Keratinocyte (primary cell): ENCODE results near the gene DCTN3.

Source experiments
- EZH2 ChIP-seq: IDR thresholded peaks from one replicate; pipeline ENCODE4 v1.6.1; 2012; ENCODE audit warnings: inconsistent platforms, mild to moderate bottlenecking, low read length, moderate library complexity
- TF ChIP-seq, protein P1 (sequence below), 3 experiments: IDR thresholded peaks in 1 of 3; conservative IDR thresholded peaks in 1 of 3; optimal IDR thresholded peaks in 1 of 3; 2 replicates in 2 of 3; 3 replicates in 1 of 3; pipeline versions ENCODE3 to v1.5.1; 2011; ENCODE audit warnings: low read length in 3 of 3, mild to moderate bottlenecking in 3 of 3, moderate library complexity in 2 of 3, control low read depth in 1 of 3, inconsistent platforms in 1 of 3; ENCODE audit not compliant: insufficient read depth in 2 of 3; ENCODE audit errors: extremely low read depth in 1 of 3

DNA sequence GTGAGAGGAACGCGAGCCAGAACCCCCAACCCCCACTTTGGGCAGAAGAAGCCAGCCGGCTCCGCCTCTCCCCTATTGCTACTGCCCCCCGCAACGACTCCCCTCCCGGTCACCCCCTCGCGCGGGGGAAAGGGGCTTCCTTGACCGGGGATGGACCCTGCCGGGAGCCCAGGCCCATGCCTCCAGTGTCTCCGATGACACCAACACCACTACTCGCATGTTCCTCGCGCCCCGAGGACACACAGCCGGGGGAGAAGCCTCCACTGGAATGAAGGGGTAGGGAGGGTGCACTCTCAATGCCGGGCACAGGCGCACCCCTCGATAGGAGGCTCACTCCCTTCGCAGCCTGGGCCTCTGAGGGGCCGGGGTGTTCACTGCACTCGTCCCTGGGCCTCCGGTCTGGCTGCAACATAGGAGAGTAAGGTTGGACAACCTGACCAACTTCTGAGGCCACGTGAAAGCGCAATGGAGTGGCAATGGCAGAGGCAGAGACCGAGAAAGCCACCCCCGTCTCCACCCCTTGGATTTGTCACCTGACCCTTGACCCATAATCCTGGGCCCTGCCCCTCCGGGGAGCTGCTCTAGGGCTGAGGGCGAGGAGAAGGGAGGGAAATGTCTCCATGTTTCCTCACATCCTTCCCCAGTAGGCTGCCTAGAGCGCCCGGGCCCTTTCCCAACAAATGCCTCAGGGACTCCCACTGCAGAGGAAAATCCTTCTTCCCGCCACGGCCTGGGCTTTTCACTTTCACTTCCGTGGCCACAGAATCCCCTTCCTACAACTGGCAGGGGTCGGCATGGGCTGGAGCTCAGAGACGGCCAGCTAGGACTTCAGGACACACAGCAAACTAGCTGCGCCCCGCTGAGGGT, 29.7 kb downstream of the DCTN3 start:
- TF ChIP-seq, protein P1, sequence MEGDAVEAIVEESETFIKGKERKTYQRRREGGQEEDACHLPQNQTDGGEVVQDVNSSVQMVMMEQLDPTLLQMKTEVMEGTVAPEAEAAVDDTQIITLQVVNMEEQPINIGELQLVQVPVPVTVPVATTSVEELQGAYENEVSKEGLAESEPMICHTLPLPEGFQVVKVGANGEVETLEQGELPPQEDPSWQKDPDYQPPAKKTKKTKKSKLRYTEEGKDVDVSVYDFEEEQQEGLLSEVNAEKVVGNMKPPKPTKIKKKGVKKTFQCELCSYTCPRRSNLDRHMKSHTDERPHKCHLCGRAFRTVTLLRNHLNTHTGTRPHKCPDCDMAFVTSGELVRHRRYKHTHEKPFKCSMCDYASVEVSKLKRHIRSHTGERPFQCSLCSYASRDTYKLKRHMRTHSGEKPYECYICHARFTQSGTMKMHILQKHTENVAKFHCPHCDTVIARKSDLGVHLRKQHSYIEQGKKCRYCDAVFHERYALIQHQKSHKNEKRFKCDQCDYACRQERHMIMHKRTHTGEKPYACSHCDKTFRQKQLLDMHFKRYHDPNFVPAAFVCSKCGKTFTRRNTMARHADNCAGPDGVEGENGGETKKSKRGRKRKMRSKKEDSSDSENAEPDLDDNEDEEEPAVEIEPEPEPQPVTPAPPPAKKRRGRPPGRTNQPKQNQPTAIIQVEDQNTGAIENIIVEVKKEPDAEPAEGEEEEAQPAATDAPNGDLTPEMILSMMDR (optimal IDR thresholded peaks at IDR 0.05 in 1 of 3, IDR thresholded peaks at IDR 0.05 in 1 of 3, conservative IDR thresholded peaks at IDR 0.05 in 1 of 3; ENCODE audit: extremely low read depth in 1 of 3, insufficient read depth in 2 of 3, low read length in 3 of 3), result no peak
- no peak for TF ChIP-seq EZH2
